ENCODE data around the gene MINDY1. TPM values are rescaled to one million over a fixed set of nuclear protein-coding genes. Genes with fewer than 3 reads are reported as not detected.

MINDY1 gene, protein sequence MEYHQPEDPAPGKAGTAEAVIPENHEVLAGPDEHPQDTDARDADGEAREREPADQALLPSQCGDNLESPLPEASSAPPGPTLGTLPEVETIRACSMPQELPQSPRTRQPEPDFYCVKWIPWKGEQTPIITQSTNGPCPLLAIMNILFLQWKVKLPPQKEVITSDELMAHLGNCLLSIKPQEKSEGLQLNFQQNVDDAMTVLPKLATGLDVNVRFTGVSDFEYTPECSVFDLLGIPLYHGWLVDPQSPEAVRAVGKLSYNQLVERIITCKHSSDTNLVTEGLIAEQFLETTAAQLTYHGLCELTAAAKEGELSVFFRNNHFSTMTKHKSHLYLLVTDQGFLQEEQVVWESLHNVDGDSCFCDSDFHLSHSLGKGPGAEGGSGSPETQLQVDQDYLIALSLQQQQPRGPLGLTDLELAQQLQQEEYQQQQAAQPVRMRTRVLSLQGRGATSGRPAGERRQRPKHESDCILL
- 11.7 TPM for polyA plus RNA-seq (2013, experiment 1 of 2)
- polyA plus RNA-seq (2013, experiment 2 of 2) = 11.9 TPM

DNA sequence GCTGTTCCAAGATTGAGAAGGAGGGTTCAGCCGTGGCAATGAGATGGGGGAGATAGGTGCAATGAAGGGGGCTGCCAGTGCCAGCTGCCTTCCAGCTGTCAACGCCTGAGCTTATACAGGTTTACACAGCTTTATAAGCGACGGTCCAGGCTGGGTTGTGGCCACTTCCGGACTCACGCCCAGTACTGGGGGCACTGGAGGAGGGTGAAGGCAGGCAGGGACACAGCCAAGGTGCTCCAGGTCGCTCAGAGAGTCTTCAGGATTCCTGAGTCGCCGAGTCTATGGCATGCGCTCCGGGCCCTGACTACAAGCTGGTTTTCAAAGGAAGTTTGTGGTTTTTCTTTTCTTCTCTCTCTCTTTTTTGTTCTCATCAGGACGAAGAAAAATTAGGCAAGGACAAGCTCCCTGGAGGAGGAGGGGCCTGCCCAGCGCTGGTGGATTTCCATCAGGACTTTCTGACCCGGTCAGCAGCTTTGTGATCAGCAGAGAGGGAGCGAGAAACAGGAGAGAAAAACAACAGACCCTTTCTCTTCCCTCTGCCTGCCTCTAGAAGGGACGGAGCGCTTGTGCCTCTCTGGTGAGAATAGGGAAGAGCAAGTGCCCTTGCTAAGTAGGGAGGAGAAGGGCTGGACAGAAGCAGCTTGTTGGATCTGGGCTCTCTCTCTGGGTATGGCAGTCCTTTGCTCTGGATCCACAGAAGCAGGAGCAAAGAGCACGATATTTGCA lies at the start of gene MINDY1:
MINDY1 (minus strand) TSS at position 576 of the 726 bp plus-strand sequence. CDS start 4,285 bp downstream, outside the sequence.
- Histone ChIP-seq H2BK5ac (ENCODE audit: low read length) (no peak within 1 kb of the TSS), H2AK5ac (ENCODE audit: low read depth, low read length) (no peak within 1 kb of the TSS), H4K91ac (ENCODE audit: low read depth, low read length, poor library complexity) (no peak within 1 kb of the TSS), H3K23ac (ENCODE audit: low read depth, low read length, poor library complexity) (no peak within 1 kb of the TSS), H3K4ac (ENCODE audit: low read length) (no peak within 1 kb of the TSS), H3K27ac (replicated peaks; ENCODE audit: low read length) (peak within 1 kb of the TSS; percentile 53), H3K18ac (ENCODE audit: low read length) (peak within 1 kb of the TSS; percentile 86), H4K8ac (ENCODE audit: low read depth, low read length) (no peak within 1 kb of the TSS), H2AFZ (ENCODE audit: low read length) (peak within 1 kb of the TSS; percentile 92), H3K27me3 (ENCODE audit: control insufficient read depth in 3 of 3, insufficient read depth in 3 of 3, low read depth in 1 of 3, low read length in 3 of 3) (no peaks in the 10 kb centered on the region), H3K36me3 (replicated peaks in 1 of 2; ENCODE audit: control insufficient read depth in 2 of 2, insufficient read depth in 2 of 2, low read length in 2 of 2) (peaks cover 0 to 6% of the 10 kb centered on the region in 2 donors), H2BK12ac (ENCODE audit: low read length) (no peak within 1 kb of the TSS), H2BK15ac (ENCODE audit: low read length) (no peak within 1 kb of the TSS), H3K14ac (ENCODE audit: low read length) (no peak within 1 kb of the TSS), H3K9me3 (replicated peaks in 1 of 2; ENCODE audit: control insufficient read depth in 2 of 2, insufficient read depth in 1 of 2, low read depth in 1 of 2, low read length in 2 of 2) (no peaks in the 10 kb centered on the region), H3K4me1 (ENCODE audit: control insufficient read depth in 2 of 2, insufficient read depth in 1 of 2, low read depth in 1 of 2, low read length in 2 of 2) (peaks cover 12 to 16% of the 10 kb centered on the region in 2 donors), H2BK120ac (ENCODE audit: low read depth, low read length) (no peak within 1 kb of the TSS), H3K4me2 (ENCODE audit: insufficient read depth, low read length, poor library complexity, severe bottlenecking) (peak within 1 kb of the TSS; percentile 81), H3K9ac (ENCODE audit: low read depth, low read length, poor library complexity) (peak within 1 kb of the TSS; percentile 85), H3K79me1 (ENCODE audit: low read depth, low read length) (no peaks in the 10 kb centered on the region), H3K4me3 (ENCODE audit: low read length in 2 of 2) (peak within 1 kb of the TSS; percentile 63 to 90)
- no CpG with 5 or more reads among the region's 18 CpGs for WGBS, 2 donors (ENCODE audit: extremely low coverage in 2 of 2, insufficient read length in 2 of 2, insufficient replicate concordance in 1 of 2)
- peak; percentile 75 for DNase-seq (ENCODE audit: low spot score)

DNA sequence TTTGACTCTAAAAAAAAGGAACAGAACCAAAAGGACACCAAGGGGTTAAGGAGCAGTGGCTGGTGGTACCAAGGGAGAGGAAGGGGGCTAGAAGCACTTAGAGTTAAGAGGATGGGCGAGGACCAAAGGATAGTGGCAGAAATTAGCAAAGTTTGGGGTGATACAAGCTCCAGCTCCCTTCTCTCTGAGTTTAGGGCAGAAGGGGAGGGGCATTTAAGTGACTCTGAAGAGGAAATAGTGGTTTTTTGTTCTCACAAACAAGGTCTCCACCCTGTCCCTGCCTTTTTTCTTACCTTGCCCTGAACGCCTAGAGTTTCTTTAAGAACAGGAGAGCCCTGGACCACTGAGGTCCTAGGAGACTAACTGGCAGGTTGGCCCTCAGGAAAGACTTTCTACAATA lies 49.4 kb upstream of the MINDY1 start:
- Histone ChIP-seq H2AFZ (ENCODE audit: low read length) (no peak overlapping the region), H3K9me3 (replicated peaks in 1 of 2; ENCODE audit: control insufficient read depth in 2 of 2, insufficient read depth in 1 of 2, low read depth in 1 of 2, low read length in 2 of 2) (no peaks in the 10 kb centered on the region), H3K9ac (ENCODE audit: low read depth, low read length, poor library complexity) (no peak overlapping the region), H2BK120ac (ENCODE audit: low read depth, low read length) (no peak overlapping the region), H4K91ac (ENCODE audit: low read depth, low read length, poor library complexity) (no peak overlapping the region), H4K8ac (ENCODE audit: low read depth, low read length) (no peak overlapping the region), H3K14ac (ENCODE audit: low read length) (no peak overlapping the region), H2BK15ac (ENCODE audit: low read length) (no peak overlapping the region), H3K4me2 (ENCODE audit: insufficient read depth, low read length, poor library complexity, severe bottlenecking) (no peak overlapping the region), H3K4ac (ENCODE audit: low read length) (no peak overlapping the region), H3K4me1 (ENCODE audit: control insufficient read depth in 2 of 2, insufficient read depth in 1 of 2, low read depth in 1 of 2, low read length in 2 of 2) (peaks cover 5 to 9% of the 10 kb centered on the region in 2 donors), H3K27ac (replicated peaks; ENCODE audit: low read length) (no peak overlapping the region), H3K79me1 (ENCODE audit: low read depth, low read length) (peaks cover 13% of the 10 kb centered on the region), H3K36me3 (replicated peaks in 1 of 2; ENCODE audit: control insufficient read depth in 2 of 2, insufficient read depth in 2 of 2, low read length in 2 of 2) (peaks cover 37 to 57% of the 10 kb centered on the region in 2 donors), H2BK12ac (ENCODE audit: low read length) (no peak overlapping the region), H3K23ac (ENCODE audit: low read depth, low read length, poor library complexity) (no peak overlapping the region), H3K4me3 (ENCODE audit: low read length in 2 of 2) (no peak overlapping the region), H2BK5ac (ENCODE audit: low read length) (no peak overlapping the region), H3K18ac (ENCODE audit: low read length) (no peak overlapping the region), H3K27me3 (ENCODE audit: control insufficient read depth in 3 of 3, insufficient read depth in 3 of 3, low read depth in 1 of 3, low read length in 3 of 3) (no peaks in the 10 kb centered on the region), H2AK5ac (ENCODE audit: low read depth, low read length) (no peak overlapping the region)
- no peak for DNase-seq (ENCODE audit: low spot score)
- no CpG with 5 or more reads among the region's 2 CpGs for WGBS, 2 donors (ENCODE audit: extremely low coverage in 2 of 2, insufficient read length in 2 of 2, insufficient replicate concordance in 1 of 2)

DNA sequence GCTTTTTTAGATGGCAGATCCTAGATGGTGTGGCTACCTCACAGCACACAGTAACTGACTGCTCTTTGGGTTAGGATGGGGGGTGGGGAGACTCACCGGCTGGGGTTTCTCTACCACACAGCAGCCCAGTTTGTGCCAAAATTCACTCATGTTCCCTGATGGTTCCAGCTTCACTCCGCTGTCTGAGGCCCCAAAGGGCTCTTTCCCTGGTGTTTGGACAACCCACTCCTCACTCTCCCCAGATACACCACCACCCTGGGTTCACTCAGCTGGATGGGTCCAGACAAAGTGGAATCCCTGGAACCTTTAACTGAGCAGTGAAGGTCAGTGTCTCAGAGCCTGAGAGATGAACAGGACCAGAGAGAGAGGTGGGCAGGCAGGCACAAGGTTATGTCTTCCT lies 48.9 kb upstream of the MINDY1 start:
- Histone ChIP-seq H2AK5ac (ENCODE audit: low read depth, low read length) (no peak overlapping the region), H3K4me2 (ENCODE audit: insufficient read depth, low read length, poor library complexity, severe bottlenecking) (no peak overlapping the region), H2BK5ac (ENCODE audit: low read length) (no peak overlapping the region), H2AFZ (ENCODE audit: low read length) (no peak overlapping the region), H3K4ac (ENCODE audit: low read length) (no peak overlapping the region), H2BK12ac (ENCODE audit: low read length) (no peak overlapping the region), H2BK15ac (ENCODE audit: low read length) (no peak overlapping the region), H3K4me3 (ENCODE audit: low read length in 2 of 2) (no peak overlapping the region), H3K27me3 (ENCODE audit: control insufficient read depth in 3 of 3, insufficient read depth in 3 of 3, low read depth in 1 of 3, low read length in 3 of 3) (no peaks in the 10 kb centered on the region), H3K4me1 (ENCODE audit: control insufficient read depth in 2 of 2, insufficient read depth in 1 of 2, low read depth in 1 of 2, low read length in 2 of 2) (peaks cover 5 to 9% of the 10 kb centered on the region in 2 donors), H4K91ac (ENCODE audit: low read depth, low read length, poor library complexity) (no peak overlapping the region), H3K23ac (ENCODE audit: low read depth, low read length, poor library complexity) (no peak overlapping the region), H3K14ac (ENCODE audit: low read length) (no peak overlapping the region), H3K27ac (replicated peaks; ENCODE audit: low read length) (no peak overlapping the region), H3K79me1 (ENCODE audit: low read depth, low read length) (peaks cover 13% of the 10 kb centered on the region), H3K9me3 (replicated peaks in 1 of 2; ENCODE audit: control insufficient read depth in 2 of 2, insufficient read depth in 1 of 2, low read depth in 1 of 2, low read length in 2 of 2) (no peaks in the 10 kb centered on the region), H3K36me3 (replicated peaks in 1 of 2; ENCODE audit: control insufficient read depth in 2 of 2, insufficient read depth in 2 of 2, low read length in 2 of 2) (peaks cover 37 to 62% of the 10 kb centered on the region in 2 donors), H4K8ac (ENCODE audit: low read depth, low read length) (no peak overlapping the region), H3K18ac (ENCODE audit: low read length) (no peak overlapping the region), H3K9ac (ENCODE audit: low read depth, low read length, poor library complexity) (no peak overlapping the region), H2BK120ac (ENCODE audit: low read depth, low read length) (no peak overlapping the region)
- WGBS, 2 donors (ENCODE audit: extremely low coverage in 2 of 2, insufficient read length in 2 of 2, insufficient replicate concordance in 1 of 2) = no CpG with 5 or more reads among the region's 2 CpGs
- no peak for DNase-seq (ENCODE audit: low spot score)
